Activated B cell treated with CpG ODN at 0.5 μM for 24 hours (primary cell): ENCODE results near the gene FAM135A. TPM values are rescaled to one million over a fixed set of nuclear protein-coding genes. Genes with fewer than 3 reads are reported as not detected.

Experiments used
- ATAC-seq: fragments of 200-7000 bp; cut with Tn5 transposase; one replicate; pipeline ENCODE4 v1.10.0; 2021; ENCODE audit warnings: low read depth, mild to moderate bottlenecking, moderate library complexity
- CTCF ChIA-PET: fragments of 350-600 bp; sonication (Branson Sonifier 250); formaldehyde crosslinking; loops from one replicate; lab custom pipeline; 2021; ENCODE audit warnings: antibody characterized with exemption; lab: Charles Lee
- POLR2A ChIA-PET: fragments of 350-600 bp; sonication (Branson Sonifier 250); formaldehyde crosslinking; loops from one replicate; lab custom pipeline; 2021; ENCODE audit warnings: antibody characterized with exemption; lab: Charles Lee
- DNase-seq: peaks from one replicate; pipeline ENCODE4 v3.0.0; 2022
- H3K27ac Mint-ChIP-seq: one replicate; pipeline ENCODE4 v1.8.0; 2020; ENCODE audit warnings: mixed read lengths
- H3K27me3 Mint-ChIP-seq: one replicate; pipeline ENCODE4 v1.8.0; 2021; ENCODE audit warnings: mixed read lengths
- H3K36me3 Mint-ChIP-seq: one replicate; pipeline ENCODE4 v1.8.0; 2021; ENCODE audit warnings: low read depth, mixed read lengths
- H3K4me1 Mint-ChIP-seq: one replicate; pipeline ENCODE4 v1.8.0; 2021; ENCODE audit warnings: mixed read lengths
- H3K4me3 Mint-ChIP-seq: one replicate; pipeline ENCODE4 v1.8.0; 2020; ENCODE audit warnings: mild to moderate bottlenecking, mixed read lengths
- H3K9me3 Mint-ChIP-seq: one replicate; pipeline ENCODE4 v1.8.0; 2020; ENCODE audit warnings: mixed read lengths
- CTCF ChIP-seq: fragments of 200-600 bp; IDR thresholded peaks from one replicate; pipeline ENCODE4 v1.8.0; 2022; ENCODE audit warnings: antibody characterized with exemption, mild to moderate bottlenecking
- intact Hi-C: fragments of 100-400 bp; cut with micrococcal nuclease; formaldehyde crosslinking; loops from one replicate; pipeline ENCODE4 v1.15.1; 2024
- total RNA-seq: library from RNA; stranded (reverse); gene quantifications from 2 replicates; pipeline ENCODE4 v1.2.3, GENCODE V29; 2022

The FAM135A gene
- total RNA-seq, 1 donor from 2014 or later = 18.2 TPM

DNA sequence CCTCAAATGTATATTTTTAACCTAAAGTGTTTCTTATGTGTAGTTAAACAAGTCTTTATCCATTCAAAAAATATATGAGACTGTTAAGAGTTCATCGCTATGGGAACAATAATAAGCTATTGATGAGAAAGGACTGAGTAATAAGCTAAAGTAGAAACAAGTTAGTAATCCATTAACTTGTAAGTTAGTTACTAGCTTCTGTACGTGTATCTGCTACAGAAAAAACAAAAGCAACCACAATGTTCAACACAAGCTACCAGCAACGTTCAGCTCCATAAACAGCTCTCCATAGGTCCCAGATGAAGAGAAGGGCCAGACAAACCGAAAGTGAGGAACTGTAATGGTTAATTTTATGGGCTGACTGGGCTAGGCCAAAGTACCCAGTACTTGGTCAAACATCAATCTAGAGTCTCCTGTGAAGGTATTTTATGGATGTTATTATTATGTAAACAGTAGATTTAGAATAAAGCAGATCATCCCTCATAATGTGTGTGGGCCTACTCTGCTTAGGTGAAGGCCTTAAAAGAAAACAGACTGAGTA is 33.8 kb upstream of the FAM135A start:
- ATAC-seq (no peak), DNase-seq (no peak)
- no peaks in the 10 kb centered on the region for H3K36me3 Mint-ChIP-seq
- no peak for TF ChIP-seq CTCF
- H3K4me3 Mint-ChIP-seq = no peak overlapping the region
- POLR2A ChIA-PET = no interaction called here
- no peak overlapping the region for H3K27ac Mint-ChIP-seq
- CTCF ChIA-PET = interaction anchor here (1.9 kb wide), 1 partner anchor 11 kb away, joined by 7 read pairs; no protein-coding TSS in a partner anchor
- intact Hi-C loops = no loop called here
- H3K4me1 Mint-ChIP-seq = no peaks in the 10 kb centered on the region
- peaks cover 16% of the 10 kb centered on the region for H3K27me3 Mint-ChIP-seq
- no peaks in the 10 kb centered on the region for H3K9me3 Mint-ChIP-seq

DNA sequence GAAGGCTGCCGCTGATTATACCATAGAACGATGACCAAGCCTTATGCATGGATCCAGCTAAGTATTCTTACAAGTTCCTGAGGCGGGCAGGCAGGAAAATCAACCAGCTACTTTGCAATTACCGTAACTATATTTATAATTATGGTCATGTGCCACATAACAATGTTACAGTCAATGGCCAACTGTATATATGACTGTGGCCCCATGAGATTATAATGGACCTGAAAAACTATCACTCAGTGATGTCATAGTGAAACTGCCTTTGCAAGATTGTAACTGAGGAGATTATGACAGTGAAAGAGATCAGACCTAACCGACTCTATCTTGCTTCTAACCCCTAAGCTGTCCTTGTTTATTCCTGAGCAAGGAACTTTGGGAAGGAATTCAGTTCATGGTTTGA is 33.1 kb upstream of the FAM135A start:
- H3K4me1 Mint-ChIP-seq = no peaks in the 10 kb centered on the region
- H3K36me3 Mint-ChIP-seq = no peaks in the 10 kb centered on the region
- ATAC-seq = no peak
- CTCF ChIA-PET = interaction anchor here (1.9 kb wide), 1 partner anchor 11 kb away, joined by 7 read pairs; no protein-coding TSS in a partner anchor
- TF ChIP-seq CTCF = no peak
- no peak overlapping the region for H3K27ac Mint-ChIP-seq
- intact Hi-C loops = no loop called here
- H3K9me3 Mint-ChIP-seq = no peaks in the 10 kb centered on the region
- DNase-seq = no peak
- peaks cover 13% of the 10 kb centered on the region for H3K27me3 Mint-ChIP-seq
- POLR2A ChIA-PET = no interaction called here
- H3K4me3 Mint-ChIP-seq = no peak overlapping the region

DNA sequence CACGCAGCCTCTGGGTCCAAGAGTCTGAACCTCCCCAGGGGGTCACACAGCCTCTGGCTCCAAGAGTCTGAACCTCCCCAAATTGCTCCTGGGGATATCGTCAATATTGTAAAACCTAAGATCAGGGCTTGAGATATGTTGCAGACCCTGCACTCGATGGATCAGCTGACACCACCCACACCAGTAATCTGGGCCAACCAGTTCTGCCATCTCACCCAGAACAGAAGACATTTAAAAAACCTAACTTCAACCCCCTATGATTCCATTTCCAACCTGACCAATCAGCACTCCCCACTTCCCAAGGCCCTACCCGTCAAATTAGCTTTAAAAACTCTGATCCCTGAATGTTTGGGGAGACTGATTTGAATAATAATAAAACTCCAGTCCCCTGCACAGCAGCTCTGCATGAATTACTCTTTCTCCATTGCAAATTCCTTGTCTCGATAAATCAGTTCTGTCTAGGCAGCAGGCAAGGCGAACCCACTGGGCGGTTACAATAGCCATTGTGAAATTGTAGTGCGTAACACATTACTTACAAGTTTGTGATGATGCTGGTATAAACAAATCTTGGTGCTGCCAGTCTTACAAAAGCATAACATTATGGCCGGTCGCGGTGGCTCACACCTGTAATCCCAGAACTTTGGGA is 32.4 kb upstream of the FAM135A start:
- H3K27me3 Mint-ChIP-seq = peaks cover 9% of the 10 kb centered on the region
- CTCF ChIA-PET = interaction anchor here (1.9 kb wide), 1 partner anchor 12 kb away, joined by 7 read pairs; no protein-coding TSS in a partner anchor
- no peak overlapping the region for H3K27ac Mint-ChIP-seq
- DNase-seq = no peak
- no peaks in the 10 kb centered on the region for H3K9me3 Mint-ChIP-seq
- TF ChIP-seq CTCF = no peak
- no peak for ATAC-seq
- H3K4me1 Mint-ChIP-seq = no peaks in the 10 kb centered on the region
- no peaks in the 10 kb centered on the region for H3K36me3 Mint-ChIP-seq
- no peak overlapping the region for H3K4me3 Mint-ChIP-seq
- intact Hi-C loops = no loop called here
- POLR2A ChIA-PET = no interaction called here

GRCh38 chr6:70381417-70381782 is 31.9 kb upstream of the FAM135A start:
- DNase-seq (no peak), ATAC-seq (no peak)
- POLR2A ChIA-PET = no interaction called here
- Mint-ChIP-seq H3K4me1 (no peaks in the 10 kb centered on the region), H3K27me3 (peaks cover 7% of the 10 kb centered on the region), H3K4me3 (no peak overlapping the region), H3K27ac (no peak overlapping the region), H3K9me3 (no peaks in the 10 kb centered on the region), H3K36me3 (no peaks in the 10 kb centered on the region)
- CTCF ChIA-PET = no interaction called here
- no peak for TF ChIP-seq CTCF
- intact Hi-C loops = no loop called here

GRCh38 chr6:70385901-70386300 is 27.4 kb upstream of the FAM135A start:
- intact Hi-C loops = no loop called here
- H3K4me1 Mint-ChIP-seq = no peaks in the 10 kb centered on the region
- no peak for ATAC-seq
- CTCF ChIA-PET = no interaction called here
- no peak overlapping the region for H3K4me3 Mint-ChIP-seq
- H3K27ac Mint-ChIP-seq = no peak overlapping the region
- DNase-seq = no peak
- POLR2A ChIA-PET = no interaction called here
- peaks cover 9% of the 10 kb centered on the region for H3K27me3 Mint-ChIP-seq
- H3K9me3 Mint-ChIP-seq = no peaks in the 10 kb centered on the region
- no peaks in the 10 kb centered on the region for H3K36me3 Mint-ChIP-seq
- TF ChIP-seq CTCF = no peak
